NB4 (cell line): ENCODE results near the gene AADAC.

Experiments
- TF ChIP-seq, protein P1 (sequence below): IDR thresholded peaks from one replicate; pipeline ENCODE4 v1.5.1; 2012; ENCODE audit warnings: low read depth, low read length
- TF ChIP-seq, protein P2 (sequence below): IDR thresholded peaks from 2 replicates; pipeline ENCODE4 v1.6.1; 2011; ENCODE audit warnings: low read depth, low read length

DNA sequence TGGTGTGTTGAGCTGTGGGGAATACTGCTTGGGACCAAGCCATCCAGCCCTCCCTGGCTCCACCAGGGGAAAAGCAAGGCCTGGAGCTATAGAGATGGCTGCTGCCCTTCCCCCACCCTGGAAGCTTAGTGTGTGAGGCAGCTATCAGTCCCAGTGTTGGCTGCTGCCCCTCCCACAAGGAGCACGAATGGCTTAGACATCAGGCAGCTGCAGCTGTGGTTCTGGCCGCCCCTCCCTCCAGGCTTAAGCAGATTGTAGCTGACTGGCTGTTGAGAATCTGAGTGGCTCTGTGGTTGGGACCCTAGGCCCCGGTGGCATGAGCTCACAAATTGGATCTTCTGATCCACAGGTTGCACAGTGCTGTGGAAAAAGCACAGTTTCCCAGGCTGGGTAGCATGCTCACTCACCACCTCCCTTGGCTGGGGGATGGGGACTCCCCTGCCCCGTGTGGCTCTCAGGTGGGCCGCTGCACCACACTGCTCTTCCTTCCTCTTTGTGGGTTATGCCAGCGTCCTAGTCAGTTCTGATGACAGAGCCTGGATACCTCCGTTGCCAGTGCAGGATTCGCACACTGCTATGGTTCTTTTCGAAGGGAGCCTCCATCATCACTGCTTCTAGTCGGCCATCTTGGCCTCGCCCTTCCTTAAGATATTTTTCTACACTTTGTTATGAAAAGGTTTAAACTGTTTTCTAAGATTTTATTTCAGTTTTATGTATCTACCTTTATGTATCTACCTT lies 38.3 kb downstream of the AADAC start:
- TF ChIP-seq, protein P1, sequence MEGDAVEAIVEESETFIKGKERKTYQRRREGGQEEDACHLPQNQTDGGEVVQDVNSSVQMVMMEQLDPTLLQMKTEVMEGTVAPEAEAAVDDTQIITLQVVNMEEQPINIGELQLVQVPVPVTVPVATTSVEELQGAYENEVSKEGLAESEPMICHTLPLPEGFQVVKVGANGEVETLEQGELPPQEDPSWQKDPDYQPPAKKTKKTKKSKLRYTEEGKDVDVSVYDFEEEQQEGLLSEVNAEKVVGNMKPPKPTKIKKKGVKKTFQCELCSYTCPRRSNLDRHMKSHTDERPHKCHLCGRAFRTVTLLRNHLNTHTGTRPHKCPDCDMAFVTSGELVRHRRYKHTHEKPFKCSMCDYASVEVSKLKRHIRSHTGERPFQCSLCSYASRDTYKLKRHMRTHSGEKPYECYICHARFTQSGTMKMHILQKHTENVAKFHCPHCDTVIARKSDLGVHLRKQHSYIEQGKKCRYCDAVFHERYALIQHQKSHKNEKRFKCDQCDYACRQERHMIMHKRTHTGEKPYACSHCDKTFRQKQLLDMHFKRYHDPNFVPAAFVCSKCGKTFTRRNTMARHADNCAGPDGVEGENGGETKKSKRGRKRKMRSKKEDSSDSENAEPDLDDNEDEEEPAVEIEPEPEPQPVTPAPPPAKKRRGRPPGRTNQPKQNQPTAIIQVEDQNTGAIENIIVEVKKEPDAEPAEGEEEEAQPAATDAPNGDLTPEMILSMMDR: no peak
- TF ChIP-seq, protein P2, sequence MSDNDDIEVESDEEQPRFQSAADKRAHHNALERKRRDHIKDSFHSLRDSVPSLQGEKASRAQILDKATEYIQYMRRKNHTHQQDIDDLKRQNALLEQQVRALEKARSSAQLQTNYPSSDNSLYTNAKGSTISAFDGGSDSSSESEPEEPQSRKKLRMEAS: no peak
